Right ventricle myocardium inferior (tissue), 1 donor: ENCODE results near the gene C1QL1. TPM values are rescaled to one million over a fixed set of nuclear protein-coding genes. Genes with fewer than 3 reads are reported as not detected.

ENCODE experiments used
- microRNA-seq: library from miRNA; unstranded; fragments of <30 nt; microRNA quantifications from one replicate; pipeline ENCODE4 v1.2.0, GENCODE V29; 2020
- total RNA-seq: library from RNA; stranded (reverse); fragmentation: NEBNext Ultra II Directional; extraction: Animal tissue kit (Norgen Biotek cat#: 25700); gene quantifications from one replicate; pipeline ENCODE4 v1.2.1, GENCODE V29; 2021
- donor health status: DM: no; HTN: yes; CAD: no; lungs with severe emphysema.

C1QL1 gene
- total RNA-seq, 1 donor from 2014 or later, result 11.3 TPM

Small RNA genes within 50 kb of the gene (microRNA-seq; reads per million reads assigned to microRNA genes)
- not detected for gene MIR6783

Other genes starting within 250 kb of the C1QL1 start
- gene ADAM11, start 209.3 kb downstream of the C1QL1 start, total RNA-seq, result 20.0 TPM
- gene GJC1, start 138.0 kb downstream of the C1QL1 start, total RNA-seq, result 21.9 TPM
- gene HIGD1B, start 120.4 kb downstream of the C1QL1 start, total RNA-seq, result 20.4 TPM
- gene EFTUD2, start 68.9 kb downstream of the C1QL1 start, total RNA-seq, result 68.1 TPM
- gene GFAP, start 52.8 kb downstream of the C1QL1 start, total RNA-seq, result 3.7 TPM
- gene KIF18B, start 20.5 kb downstream of the C1QL1 start, total RNA-seq, result 2.5 TPM
- gene DCAKD, start 83.3 kb upstream of the C1QL1 start, total RNA-seq, result 24.2 TPM
- gene NMT1, start 93.0 kb upstream of the C1QL1 start, total RNA-seq, result 96.0 TPM
- 200 TPM for gene PLCD3, start 164.2 kb upstream of the C1QL1 start, total RNA-seq
- gene ACBD4, start 167.4 kb upstream of the C1QL1 start, total RNA-seq, result 6.7 TPM
- 33.1 TPM for gene HEXIM1, start 180.2 kb upstream of the C1QL1 start, total RNA-seq
- 9.0 TPM for gene HEXIM2, start 193.6 kb upstream of the C1QL1 start, total RNA-seq